IgD-negative memory B cell (primary cell): ENCODE results near the gene MRPS18C. TPM values are rescaled to one million over a fixed set of nuclear protein-coding genes. Genes with fewer than 3 reads are reported as not detected.
A peak's percentile ranks its signal among the peaks of the same experiment; 100 is the strongest.

ENCODE experiments used
- H3K27ac Mint-ChIP-seq, 3 donors: one replicate each; pipeline ENCODE4 v1.8.0; 2020 to 2022; ENCODE audit warnings: mild to moderate bottlenecking in 3 of 3, mixed read lengths in 3 of 3, moderate library complexity in 1 of 3
- H3K27me3 Mint-ChIP-seq: one replicate; pipeline ENCODE4 v1.8.0; 2021; ENCODE audit warnings: mixed read lengths
- H3K36me3 Mint-ChIP-seq: one replicate; pipeline ENCODE4 v1.8.0; 2020; ENCODE audit warnings: mild to moderate bottlenecking, mixed read lengths
- H3K4me1 Mint-ChIP-seq, 3 donors: one replicate each; pipeline ENCODE4 v1.8.0; 2020 to 2022; ENCODE audit warnings: mixed read lengths in 3 of 3, mild to moderate bottlenecking in 1 of 3
- H3K4me3 Mint-ChIP-seq, 4 donors: one replicate each; pipeline ENCODE4 v1.8.0; 2020 to 2022; ENCODE audit warnings: mild to moderate bottlenecking in 4 of 4, mixed read lengths in 4 of 4, moderate library complexity in 3 of 4
- H3K9me3 Mint-ChIP-seq, 3 donors: one replicate each; pipeline ENCODE4 v1.8.0; 2020 to 2021; ENCODE audit warnings: mixed read lengths in 3 of 3, mild to moderate bottlenecking in 1 of 3
- polyA plus RNA-seq: library from polyadenylated mRNA; unstranded; fragments of 300-500 nt; fragmentation: Illumina TruSeq; gene quantifications from one replicate; pipeline ENCODE4 v1.2.3, GENCODE V29; 2021

MRPS18C gene
- 65.6 TPM for polyA plus RNA-seq

GRCh38 chr4:83455281-83456183, at the start of gene MRPS18C, which contains the start of gene HELQ:
TSS of gene MRPS18C (plus strand) at chr4:83456058. CDS start at chr4:83456078, 20 bp downstream.
TSS of gene HELQ (minus strand) at chr4:83455823. CDS start at chr4:83455693, 130 bp downstream.
- Mint-ChIP-seq H3K9me3 (no peaks in the 10 kb centered on the region), H3K4me3 (peak within 1 kb of the TSS; percentile 95 to 100 (median 97)), H3K4me1 (peaks cover 17 to 35% (median 28%) of the 10 kb centered on the region in 3 donors), H3K27ac (peak within 1 kb of the TSS; percentile 91 to 100 (median 100)), H3K36me3 (peaks cover 6% of the 10 kb centered on the region), H3K27me3 (no peaks in the 10 kb centered on the region)

GRCh38 chr4:83408908-83409307, 47.0 kb upstream of the MRPS18C start:
- peaks cover 0 to 7% (median 0%) of the 10 kb centered on the region in 3 donors for H3K4me1 Mint-ChIP-seq
- no peaks in the 10 kb centered on the region for H3K27me3 Mint-ChIP-seq
- H3K27ac Mint-ChIP-seq: peak overlapping the region in 1 of 3 donors; percentile 32
- peaks cover 4% of the 10 kb centered on the region for H3K36me3 Mint-ChIP-seq
- H3K4me3 Mint-ChIP-seq: no peak overlapping the region
- no peaks in the 10 kb centered on the region for H3K9me3 Mint-ChIP-seq

- Mint-ChIP-seq H3K27ac (no peak overlapping the region), H3K4me3 (no peak overlapping the region), H3K36me3 (peaks cover 6% of the 10 kb centered on the region), H3K27me3 (no peaks in the 10 kb centered on the region), H3K9me3 (no peaks in the 10 kb centered on the region), H3K4me1 (no peaks in the 10 kb centered on the region)
Observed at GRCh38 chr4:83413676-83414075, 42.2 kb upstream of the MRPS18C start.

- no peak overlapping the region for H3K27ac Mint-ChIP-seq
- H3K36me3 Mint-ChIP-seq: peaks cover 7% of the 10 kb centered on the region
- no peaks in the 10 kb centered on the region for H3K27me3 Mint-ChIP-seq
- no peaks in the 10 kb centered on the region for H3K4me1 Mint-ChIP-seq
- no peaks in the 10 kb centered on the region for H3K9me3 Mint-ChIP-seq
- H3K4me3 Mint-ChIP-seq: no peak overlapping the region
Observed at GRCh38 chr4:83417566-83417965, 38.3 kb upstream of the MRPS18C start.

- no peaks in the 10 kb centered on the region for H3K9me3 Mint-ChIP-seq
Observed at GRCh38 chr4:83418211-83418610, 37.6 kb upstream of the MRPS18C start.

GRCh38 chr4:83431200-83431599, 24.7 kb upstream of the MRPS18C start:
- no peaks in the 10 kb centered on the region for H3K27me3 Mint-ChIP-seq
- no peak overlapping the region for H3K27ac Mint-ChIP-seq
- H3K4me1 Mint-ChIP-seq: peaks cover 2 to 4% (median 2%) of the 10 kb centered on the region in 3 donors
- H3K4me3 Mint-ChIP-seq: no peak overlapping the region
- H3K9me3 Mint-ChIP-seq: no peaks in the 10 kb centered on the region
- peaks cover 4% of the 10 kb centered on the region for H3K36me3 Mint-ChIP-seq

More at GRCh38 chr4:83418211-83418610, 37.6 kb upstream of the MRPS18C start:
- H3K27ac Mint-ChIP-seq: no peak overlapping the region
- no peaks in the 10 kb centered on the region for H3K4me1 Mint-ChIP-seq
- H3K4me3 Mint-ChIP-seq: no peak overlapping the region
- no peaks in the 10 kb centered on the region for H3K27me3 Mint-ChIP-seq
- peaks cover 8% of the 10 kb centered on the region for H3K36me3 Mint-ChIP-seq

GRCh38 chr4:83436680-83437079, 19.2 kb upstream of the MRPS18C start:
- Mint-ChIP-seq H3K36me3 (peaks cover 15% of the 10 kb centered on the region), H3K9me3 (no peaks in the 10 kb centered on the region), H3K4me3 (no peak overlapping the region), H3K27me3 (no peaks in the 10 kb centered on the region), H3K27ac (no peak overlapping the region), H3K4me1 (peaks cover 12 to 17% (median 13%) of the 10 kb centered on the region in 3 donors)

GRCh38 chr4:83438719-83439118, 17.1 kb upstream of the MRPS18C start:
- H3K9me3 Mint-ChIP-seq: no peaks in the 10 kb centered on the region
- peaks cover 11% of the 10 kb centered on the region for H3K36me3 Mint-ChIP-seq
- no peak overlapping the region for H3K27ac Mint-ChIP-seq
- H3K4me3 Mint-ChIP-seq: peak overlapping the region in 1 of 4 donors; percentile 47
- peaks cover 12 to 13% (median 13%) of the 10 kb centered on the region in 3 donors for H3K4me1 Mint-ChIP-seq
- H3K27me3 Mint-ChIP-seq: no peaks in the 10 kb centered on the region

- Mint-ChIP-seq H3K4me1 (peaks cover 13 to 14% (median 13%) of the 10 kb centered on the region in 3 donors), H3K36me3 (peaks cover 11% of the 10 kb centered on the region), H3K27ac (peak overlapping the region in 2 of 3 donors; percentile 0 to 47), H3K4me3 (peak overlapping the region in 2 of 4 donors; percentile 23 to 31), H3K9me3 (no peaks in the 10 kb centered on the region), H3K27me3 (no peaks in the 10 kb centered on the region)
Observed at GRCh38 chr4:83440148-83440814, 15.6 kb upstream of the MRPS18C start.

GRCh38 chr4:83440899-83441298, 15.0 kb upstream of the MRPS18C start:
- Mint-ChIP-seq H3K27me3 (no peaks in the 10 kb centered on the region), H3K27ac (peak overlapping the region in 2 of 3 donors; percentile 16 to 47), H3K4me1 (peaks cover 12 to 14% (median 13%) of the 10 kb centered on the region in 3 donors), H3K9me3 (no peaks in the 10 kb centered on the region), H3K36me3 (peaks cover 11% of the 10 kb centered on the region), H3K4me3 (no peak overlapping the region)

GRCh38 chr4:83449009-83449408, 6.8 kb upstream of the MRPS18C start:
- Mint-ChIP-seq H3K27ac (no peak overlapping the region), H3K36me3 (peaks cover 4% of the 10 kb centered on the region), H3K4me1 (peaks cover 13 to 15% (median 14%) of the 10 kb centered on the region in 3 donors), H3K9me3 (no peaks in the 10 kb centered on the region), H3K4me3 (no peak overlapping the region), H3K27me3 (no peaks in the 10 kb centered on the region)

- H3K36me3 Mint-ChIP-seq: peaks cover 6% of the 10 kb centered on the region
- no peaks in the 10 kb centered on the region for H3K9me3 Mint-ChIP-seq
- H3K27ac Mint-ChIP-seq: peak overlapping the region; percentile 91 to 100 (median 100)
- H3K4me3 Mint-ChIP-seq: peak overlapping the region; percentile 95 to 100 (median 97)
- H3K4me1 Mint-ChIP-seq: peaks cover 17 to 37% (median 28%) of the 10 kb centered on the region in 3 donors
- H3K27me3 Mint-ChIP-seq: no peaks in the 10 kb centered on the region
Observed at GRCh38 chr4:83454686-83455085, 1.2 kb upstream of the MRPS18C start.

GRCh38 chr4:83456184-83456501, 285 bp downstream of the MRPS18C start:
- H3K27me3 Mint-ChIP-seq: no peaks in the 10 kb centered on the region
- H3K4me3 Mint-ChIP-seq: peak overlapping the region; percentile 95 to 100 (median 97)
- H3K9me3 Mint-ChIP-seq: no peaks in the 10 kb centered on the region
- peak overlapping the region; percentile 91 to 100 (median 100) for H3K27ac Mint-ChIP-seq
- peaks cover 6% of the 10 kb centered on the region for H3K36me3 Mint-ChIP-seq
- peaks cover 17 to 35% (median 28%) of the 10 kb centered on the region in 3 donors for H3K4me1 Mint-ChIP-seq

- Mint-ChIP-seq H3K4me1 (peaks cover 0 to 10% (median 1%) of the 10 kb centered on the region in 3 donors), H3K9me3 (no peaks in the 10 kb centered on the region), H3K27ac (no peak overlapping the region), H3K36me3 (peaks cover 3% of the 10 kb centered on the region), H3K4me3 (no peak overlapping the region), H3K27me3 (no peaks in the 10 kb centered on the region)
Observed at GRCh38 chr4:83473423-83473822, 17.6 kb downstream of the MRPS18C start.

- Mint-ChIP-seq H3K4me1 (peaks cover 0 to 10% (median 1%) of the 10 kb centered on the region in 3 donors), H3K36me3 (peaks cover 2% of the 10 kb centered on the region), H3K9me3 (no peaks in the 10 kb centered on the region), H3K4me3 (no peak overlapping the region), H3K27ac (no peak overlapping the region), H3K27me3 (no peaks in the 10 kb centered on the region)
Observed at GRCh38 chr4:83473966-83474365, 18.1 kb downstream of the MRPS18C start.
